HG03097 (cell line): ENCODE results near the gene C19orf25.

ENCODE experiments used
- ATAC-seq: cut with Tn5 transposase; IDR thresholded peaks from one replicate; pipeline ENCODE4 v1.9.1; 2021; ENCODE audit not compliant: unreplicated experiment, low FRiP score

Gene C19orf25

GRCh38 chr19:1467490-1468273 is 11.3 kb downstream of the C19orf25 start:
- no peak for ATAC-seq

GRCh38 chr19:1467215-1467489 is 11.9 kb downstream of the C19orf25 start:
- ATAC-seq, result no peak

- no peak for ATAC-seq
Observed at GRCh38 chr19:1466461-1467214, 12.4 kb downstream of the C19orf25 start.

- ATAC-seq, result no peak
Observed at GRCh38 chr19:1466018-1466460, 13.0 kb downstream of the C19orf25 start.

GRCh38 chr19:1465191-1466016 is 13.6 kb downstream of the C19orf25 start:
- ATAC-seq, result no peak

GRCh38 chr19:1461862-1462261 is 17.2 kb downstream of the C19orf25 start:
- ATAC-seq, result no peak

- ATAC-seq, result no peak
Observed at GRCh38 chr19:1460033-1460995, 18.7 kb downstream of the C19orf25 start.

GRCh38 chr19:1459479-1459878 is 19.5 kb downstream of the C19orf25 start:
- no peak for ATAC-seq

- no peak for ATAC-seq
Observed at GRCh38 chr19:1457892-1458291, 21.1 kb downstream of the C19orf25 start.

GRCh38 chr19:1457031-1457739 is 21.8 kb downstream of the C19orf25 start:
- ATAC-seq, result no peak

GRCh38 chr19:1456121-1456900 is 22.7 kb downstream of the C19orf25 start:
- no peak for ATAC-seq

GRCh38 chr19:1455336-1456120 is 23.5 kb downstream of the C19orf25 start:
- ATAC-seq, result no peak

- ATAC-seq, result no peak
Observed at GRCh38 chr19:1455002-1455335, 24.0 kb downstream of the C19orf25 start.

- no peak for ATAC-seq
Observed at GRCh38 chr19:1453525-1454364, 25.3 kb downstream of the C19orf25 start.

- no peak for ATAC-seq
Observed at GRCh38 chr19:1452802-1453524, 26.1 kb downstream of the C19orf25 start.

GRCh38 chr19:1451916-1452801 is 26.9 kb downstream of the C19orf25 start:
- ATAC-seq, result no peak
